Measurements from ENCODE around the gene ADARB2.
"Not testable (repeated sequence)": the region's sequence is repeated elsewhere in the genome, so short reads cannot be mapped to it uniquely, and the experiment has no call there.

The ADARB2 gene

DNA sequence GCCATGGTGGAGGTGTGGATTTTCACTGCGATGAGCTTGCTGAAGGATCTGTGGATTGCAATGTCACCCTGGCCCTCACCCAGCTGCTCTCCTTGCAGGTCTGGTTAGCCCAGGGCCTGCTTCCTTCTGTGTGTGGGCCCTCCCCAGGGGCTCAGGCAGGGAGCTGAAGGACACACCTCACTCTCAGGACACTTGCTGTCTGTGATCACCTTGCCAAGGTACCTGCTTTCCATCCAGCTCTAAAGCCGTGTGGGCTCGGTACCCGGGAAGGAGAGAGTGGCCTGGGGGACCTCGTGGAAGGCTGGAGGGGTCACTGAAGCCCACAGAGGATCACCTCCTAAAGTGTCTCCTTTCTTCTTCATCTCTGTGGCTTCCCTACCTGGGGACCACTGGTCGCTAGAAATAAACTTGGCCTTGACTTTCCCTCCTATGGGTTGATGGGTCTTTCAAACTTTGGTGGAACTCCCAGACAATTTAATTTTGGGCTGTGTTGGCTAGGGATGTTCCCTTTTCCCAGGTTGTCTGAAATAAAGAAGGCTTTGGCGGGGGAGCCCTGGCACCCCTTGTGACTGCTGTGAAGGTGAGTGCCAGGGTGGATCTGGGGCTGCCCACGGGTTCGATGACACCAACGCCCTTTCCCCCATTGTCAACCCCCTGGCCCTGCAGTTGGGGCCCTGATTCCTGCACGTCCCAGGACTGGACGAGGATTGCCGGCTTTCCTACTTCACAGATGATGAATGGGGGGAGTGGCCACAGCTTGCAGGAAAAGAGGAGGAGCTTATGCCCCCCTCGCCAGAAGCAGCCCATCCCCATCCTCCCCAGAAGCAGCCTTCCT is 331.0 kb downstream of the ADARB2 start:
- no peak for DNase-seq (ENCODE audit: low read depth)

DNA sequence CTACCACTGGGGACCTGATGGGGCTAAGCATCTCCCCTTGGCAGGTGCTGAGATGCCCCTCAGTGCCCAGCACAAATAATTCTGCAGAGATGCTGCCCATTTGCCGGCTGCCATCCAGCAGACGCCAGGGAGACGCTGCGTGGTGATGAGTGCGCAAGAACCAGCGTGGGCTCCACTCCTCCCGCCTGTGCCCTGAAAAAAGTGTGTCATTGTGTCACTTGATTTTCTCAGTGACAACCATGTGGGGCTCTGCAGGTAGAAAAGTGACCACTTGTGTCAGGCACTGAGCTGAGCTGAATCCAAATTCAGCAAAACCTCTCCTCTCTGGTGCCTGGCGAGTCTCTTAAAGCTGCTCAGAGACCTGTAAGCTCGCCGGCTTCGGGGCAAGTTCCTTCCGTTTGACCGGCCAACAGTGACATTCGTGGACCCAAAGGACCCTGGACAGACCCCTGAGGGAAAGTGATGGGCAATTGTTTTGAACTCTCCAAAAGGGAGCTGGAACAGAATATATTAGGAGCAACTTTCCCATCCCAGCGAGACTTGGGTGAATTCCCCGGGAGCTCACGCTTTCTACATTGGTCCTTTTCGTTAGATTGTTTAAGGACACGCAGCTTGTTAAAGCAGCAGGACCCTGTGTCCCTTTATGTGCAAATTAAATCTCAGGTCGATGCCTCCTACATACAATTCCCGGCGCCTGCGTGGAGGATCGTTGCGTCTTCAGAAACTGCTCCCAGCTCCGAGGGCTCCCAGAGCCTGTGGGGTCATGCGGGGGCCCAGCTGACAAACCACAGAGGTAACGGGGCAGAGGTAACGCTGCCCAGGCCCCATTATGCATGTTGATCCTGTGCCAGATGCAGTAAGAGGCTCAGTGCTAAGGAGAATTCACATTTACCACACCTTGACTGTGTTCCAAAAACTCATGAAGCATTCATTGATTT is 332.7 kb downstream of the ADARB2 start:
- no peak for DNase-seq (ENCODE audit: low read depth)

GRCh38 chr10:1403508-1404322 is 333.6 kb downstream of the ADARB2 start:
- no peak for DNase-seq (ENCODE audit: low read depth)

- DNase-seq (ENCODE audit: low read depth): no peak
These were observed 334.4 kb downstream of the ADARB2 start for GRCh38 chr10:1402816-1403507.

DNA sequence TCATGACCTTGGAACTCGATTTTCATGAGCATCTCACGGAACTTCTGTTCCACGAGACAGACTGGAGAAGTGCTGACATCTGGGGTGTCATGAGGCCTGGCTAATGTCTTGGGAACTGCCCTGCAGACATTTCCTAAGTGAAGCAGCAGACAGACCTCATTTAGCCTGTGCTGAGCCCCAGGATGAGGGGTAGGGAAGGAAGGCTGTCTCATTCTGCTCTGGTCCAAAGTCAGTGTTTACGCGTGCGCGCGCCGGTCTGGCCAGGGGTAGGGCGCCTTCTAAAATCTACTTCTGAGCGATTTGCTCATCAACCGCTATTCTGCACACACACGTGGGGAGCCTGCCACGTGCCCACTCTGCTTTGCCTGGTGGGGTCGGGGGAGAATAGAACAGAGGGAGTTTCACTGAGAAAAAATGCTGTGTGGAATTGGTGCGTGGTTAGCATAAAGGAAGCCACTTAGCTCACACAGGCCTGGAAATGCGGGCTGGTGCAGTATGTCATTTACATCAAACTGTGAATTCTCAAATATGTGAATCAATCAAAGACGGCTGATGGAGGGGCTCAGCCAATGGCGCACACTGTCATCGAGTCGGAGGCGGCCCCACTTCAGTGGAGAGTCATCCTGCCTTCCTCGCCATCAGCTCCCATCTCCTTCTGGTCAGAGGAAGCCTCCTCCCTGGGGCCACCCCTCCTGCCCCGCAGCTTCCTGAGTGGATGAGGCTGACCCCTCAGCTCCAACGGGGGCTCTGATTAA is 335.1 kb downstream of the ADARB2 start:
- DNase-seq (ENCODE audit: low read depth): no peak

GRCh38 chr10:1401071-1401965 is 336.0 kb downstream of the ADARB2 start:
- no peak for DNase-seq (ENCODE audit: low read depth)

GRCh38 chr10:1400101-1401070 is 336.9 kb downstream of the ADARB2 start:
- DNase-seq (ENCODE audit: low read depth): no peak

DNA sequence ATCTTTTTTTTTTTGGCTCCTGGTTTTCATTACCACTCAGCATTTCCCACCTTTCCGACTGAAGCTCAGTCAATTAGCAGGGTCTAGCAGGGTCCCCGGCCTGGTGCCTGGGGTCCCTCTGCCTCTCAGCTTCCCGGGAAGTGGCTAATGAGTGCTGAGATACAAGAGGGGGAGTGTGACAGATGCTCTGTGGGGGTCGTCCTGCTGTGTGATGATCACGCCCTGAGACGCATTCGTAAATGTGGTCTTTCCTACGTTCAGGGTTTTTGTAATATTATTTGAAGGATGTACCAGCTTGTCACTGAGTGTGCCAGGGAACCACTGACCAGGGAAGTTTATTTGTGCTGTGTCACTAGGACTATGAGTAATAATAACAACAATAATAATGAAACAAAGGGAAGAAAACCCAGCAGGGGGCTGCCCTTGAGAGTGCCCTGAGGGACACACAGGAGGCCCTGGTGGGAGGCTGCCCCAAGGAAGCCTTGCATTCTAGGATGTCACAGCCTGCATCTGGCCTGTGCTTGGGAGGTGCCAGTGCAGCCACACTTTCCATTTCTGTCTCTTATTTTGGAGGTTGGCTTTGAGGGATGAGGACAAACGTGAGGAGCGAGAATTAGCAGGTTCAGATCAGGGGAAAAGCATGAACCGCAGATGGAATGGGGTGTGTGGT is 337.8 kb downstream of the ADARB2 start:
- no peak for DNase-seq (ENCODE audit: low read depth)

DNA sequence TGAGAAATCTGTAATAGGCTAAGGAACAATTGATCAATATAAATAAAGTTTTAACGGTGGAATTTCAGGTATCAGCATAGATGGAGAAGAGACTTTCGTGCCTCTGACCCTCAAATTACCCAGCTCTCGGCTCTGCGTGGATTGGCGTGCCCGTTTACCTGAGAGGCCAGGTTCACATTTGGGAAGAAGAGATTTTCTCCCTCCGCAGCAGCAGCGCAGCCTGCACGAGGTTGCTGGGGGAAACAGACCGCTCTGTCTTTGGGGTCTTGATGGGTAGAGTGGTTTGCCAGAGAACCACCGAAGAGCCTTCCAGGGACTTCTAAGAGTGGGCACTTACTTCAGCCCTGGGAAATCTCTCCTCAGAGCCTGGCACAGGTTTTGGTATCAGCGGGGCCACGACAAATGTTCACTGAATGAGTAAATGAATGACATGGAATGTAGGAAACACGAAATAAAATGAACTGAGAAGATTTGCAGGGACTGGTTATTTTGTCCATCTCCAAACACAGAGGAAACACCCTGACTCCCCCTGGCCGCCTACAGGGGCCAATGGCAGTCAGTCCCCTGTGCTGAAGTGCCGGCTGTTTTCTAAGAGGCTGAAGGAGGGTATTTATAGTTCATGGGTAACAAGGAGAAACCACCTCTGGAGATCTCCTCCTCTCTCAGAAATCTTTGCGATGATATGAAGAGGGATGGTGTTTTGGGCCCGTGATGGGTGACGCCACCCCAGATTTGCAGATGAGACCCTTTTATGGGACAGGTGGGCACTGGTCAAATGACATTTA is 338.5 kb downstream of the ADARB2 start:
- no peak for DNase-seq (ENCODE audit: low read depth)

GRCh38 chr10:1398116-1398515 is 339.2 kb downstream of the ADARB2 start:
- DNase-seq (ENCODE audit: low read depth): not testable (repeated sequence)

DNA sequence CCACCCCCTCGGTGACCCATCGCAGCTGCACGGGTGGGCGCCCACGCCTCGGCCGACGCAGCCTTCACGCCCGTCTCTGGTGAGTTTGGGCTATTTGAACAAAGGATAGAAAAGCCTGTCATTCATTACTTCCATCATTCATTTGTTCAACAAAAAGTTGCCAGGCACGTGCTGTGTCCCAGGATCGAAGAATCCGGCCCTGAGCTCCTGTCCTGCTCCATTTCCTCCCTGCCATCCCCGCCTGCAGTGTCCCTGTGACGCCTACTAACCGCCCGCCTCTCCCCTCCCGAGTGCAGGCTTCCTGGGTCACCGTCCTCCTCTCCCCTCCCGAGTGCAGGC is 341.1 kb downstream of the ADARB2 start:
- no peak for DNase-seq (ENCODE audit: low read depth)

DNA sequence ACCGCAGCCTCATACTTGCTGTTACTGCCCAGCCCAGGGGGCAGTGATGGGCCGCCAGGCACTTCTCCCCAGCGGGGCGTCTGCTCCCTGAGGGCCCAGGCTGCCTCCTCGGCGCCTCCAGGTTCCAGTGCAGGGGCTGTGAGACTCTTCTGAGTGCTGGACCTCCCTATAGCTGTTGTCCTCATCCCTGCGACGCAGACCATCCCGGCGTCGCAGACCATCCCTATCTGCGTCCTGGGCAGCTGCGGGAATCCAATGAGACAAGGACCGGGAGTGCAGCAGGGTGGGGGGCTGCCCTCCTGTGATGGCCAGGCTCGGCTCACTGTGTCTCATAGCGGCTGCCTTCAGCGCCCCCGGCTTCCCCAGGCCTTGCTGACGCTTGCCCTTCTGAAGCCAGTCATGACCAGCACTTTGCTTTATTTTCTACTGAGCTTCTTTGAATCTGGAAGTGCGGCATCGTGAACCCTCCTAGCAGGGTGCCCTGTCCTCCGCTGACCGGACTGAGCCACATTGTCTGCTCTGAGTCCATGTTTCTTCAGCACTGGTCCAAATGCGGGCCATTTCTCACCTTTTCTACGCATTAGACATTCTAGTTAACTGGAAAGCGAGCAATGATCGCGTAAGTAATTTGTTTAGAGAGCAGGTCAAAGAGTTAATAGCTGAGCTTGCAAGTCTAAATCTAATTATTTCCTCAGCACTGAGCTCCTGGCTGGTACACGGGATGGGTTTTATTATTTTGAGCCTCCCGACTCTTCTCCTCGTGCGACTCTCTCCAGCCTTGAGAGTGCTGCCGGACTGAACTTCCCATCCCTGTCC is 341.6 kb downstream of the ADARB2 start:
- no peak for DNase-seq (ENCODE audit: low read depth)

DNA sequence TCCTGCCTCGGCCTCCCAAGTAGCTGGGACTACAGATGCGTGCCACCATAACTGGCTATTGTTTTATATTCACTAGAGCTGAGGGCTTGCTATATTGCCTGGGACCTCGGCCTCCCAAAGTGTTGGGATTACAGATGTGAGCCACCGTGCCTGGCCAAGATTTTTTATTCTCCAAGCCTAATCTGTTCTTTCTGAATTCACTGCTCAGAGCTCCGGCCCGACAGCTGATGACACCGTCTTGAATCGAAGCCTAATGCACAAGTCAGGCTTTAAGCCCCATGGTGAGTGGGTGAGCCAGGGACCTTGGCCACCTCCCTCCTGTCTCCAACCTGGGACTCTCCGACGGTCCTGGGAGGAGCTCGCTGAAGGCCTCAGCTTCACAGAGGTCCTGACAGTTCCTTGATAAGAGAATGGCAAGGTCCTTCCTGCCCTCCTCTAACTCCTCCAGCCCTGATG is 342.3 kb downstream of the ADARB2 start:
- no peak for DNase-seq (ENCODE audit: low read depth)

GRCh38 chr10:1394155-1394912 is 343.0 kb downstream of the ADARB2 start:
- no peak for DNase-seq (ENCODE audit: low read depth)

- no peak for DNase-seq (ENCODE audit: low read depth)
These were observed 343.8 kb downstream of the ADARB2 start for GRCh38 chr10:1393481-1393880.

GRCh38 chr10:1392127-1392526 is 345.2 kb downstream of the ADARB2 start:
- DNase-seq (ENCODE audit: low read depth): no peak

All from stimulated activated CD8-positive, alpha-beta memory T cell treated with anti-CD3 and anti-CD28 coated beads, Interleukin-7, amount 100 ng/mL, for 24 hours (primary cell).